HepG2 (cell line): ENCODE measurements around the gene ANKRD53. TPM values are rescaled to one million over a fixed set of nuclear protein-coding genes. Genes with fewer than 3 reads are reported as not detected.

Experiments used
- ARID2 ChIP-seq: sonication (generic); formaldehyde crosslinking; IDR thresholded peaks from 2 replicates; pipeline ENCODE4 v1.8.1; 2022; ENCODE audit warnings: mild to moderate bottlenecking, missing genetic modification reagents, borderline replicate concordance
- GLI4 ChIP-seq: sonication (generic); formaldehyde crosslinking; IDR thresholded peaks from 2 replicates; pipeline ENCODE4 v1.5.1; 2020; ENCODE audit warnings: missing genetic modification reagents, mild to moderate bottlenecking, moderate library complexity, borderline replicate concordance
- HMGXB4 ChIP-seq, 2 experiments: sonication (generic) in 1 of 2; formaldehyde crosslinking in 1 of 2; IDR thresholded peaks; 2 replicates each; pipeline versions ENCODE4 v1.4.0 to v1.6.1; 2018 to 2020; ENCODE audit warnings: missing genetic modification reagents in 2 of 2, borderline replicate concordance in 1 of 2, low read depth in 1 of 2, mild to moderate bottlenecking in 1 of 2, missing biosample characterization in 1 of 2
- JUN ChIP-seq: sonication (generic); formaldehyde crosslinking; IDR thresholded peaks from 2 replicates; pipeline ENCODE4 v1.4.0; 2020; ENCODE audit warnings: mild to moderate bottlenecking, missing genetic modification reagents
- MXD1 ChIP-seq: sonication (generic); formaldehyde crosslinking; IDR thresholded peaks from 2 replicates; pipeline ENCODE4 v1.4.0; 2020; ENCODE audit warnings: mild to moderate bottlenecking, missing genetic modification reagents
- PHF8 ChIP-seq: sonication (generic); formaldehyde crosslinking; IDR thresholded peaks from 2 replicates; pipeline ENCODE4 v1.5.0; 2020; ENCODE audit warnings: missing genetic modification reagents
- ZBTB38 ChIP-seq: sonication (generic); formaldehyde crosslinking; IDR thresholded peaks from 2 replicates; pipeline ENCODE4 v1.5.1; 2020; ENCODE audit warnings: mild to moderate bottlenecking, missing genetic modification reagents
- ZFX ChIP-seq: sonication (generic); formaldehyde crosslinking; IDR thresholded peaks from 2 replicates; pipeline ENCODE4 v1.4.0; 2020; ENCODE audit warnings: mild to moderate bottlenecking, low read depth, missing genetic modification reagents, moderate library complexity
- ZKSCAN5 ChIP-seq: sonication (generic); formaldehyde crosslinking; IDR thresholded peaks from 2 replicates; pipeline ENCODE4 v1.5.1; 2020; ENCODE audit warnings: mild to moderate bottlenecking, missing genetic modification reagents
- ZNF143 ChIP-seq: sonication (generic); formaldehyde crosslinking; IDR thresholded peaks from 2 replicates; pipeline ENCODE4 v1.4.0; 2020; ENCODE audit warnings: missing genetic modification reagents
- ZNF205 ChIP-seq: IDR thresholded peaks from 2 replicates; pipeline ENCODE4 v1.6.1; 2018; ENCODE audit warnings: missing biosample characterization, missing genetic modification reagents
- ZNF274 ChIP-seq: sonication (generic); formaldehyde crosslinking; IDR thresholded peaks from 2 replicates; pipeline ENCODE4 v1.5.1; 2020; ENCODE audit warnings: mild to moderate bottlenecking, missing genetic modification reagents
- ZNF292 ChIP-seq: sonication (generic); formaldehyde crosslinking; IDR thresholded peaks from 2 replicates; pipeline ENCODE4 v1.8.1; 2022; ENCODE audit warnings: mild to moderate bottlenecking, low read depth, missing genetic modification reagents, borderline replicate concordance
- ZNF687 ChIP-seq: sonication (generic); formaldehyde crosslinking; IDR thresholded peaks from 2 replicates; pipeline ENCODE4 v1.5.1; 2020; ENCODE audit warnings: mild to moderate bottlenecking, missing genetic modification reagents, moderate library complexity
- ZNF776 ChIP-seq: sonication (generic); formaldehyde crosslinking; IDR thresholded peaks from 2 replicates; pipeline ENCODE4 v1.4.0; 2020; ENCODE audit warnings: mild to moderate bottlenecking, missing genetic modification reagents
- polyA plus RNA-seq, 8 experiments: library from polyadenylated mRNA; depleted of rRNA in 3 of 8; stranded (reverse) in 7 of 8; unstranded in 1 of 8; fragments of >200 nt; fragmentation: Illumina TruSeq in 4 of 8; extraction: Trizol in 4 of 8; gene quantifications; 2 replicates each; pipeline versions ENCODE4 v1.2.1 to v1.2.3, GENCODE V29; 2011 to 2016; ENCODE audit warnings: low read depth in 4 of 8, missing spikeins in 1 of 8, mixed read lengths in 1 of 8; ENCODE audit not compliant: insufficient read depth in 1 of 8
- total RNA-seq, 5 experiments: library from RNA; depleted of rRNA; stranded (reverse); fragments of >200 nt; fragmentation: Illumina TruSeq; extraction: Trizol; gene quantifications; 2 replicates each; pipeline ENCODE4 v1.2.3, GENCODE V29; 2016; ENCODE audit warnings: low read depth in 1 of 5
- TF ChIP-seq, protein P1 (sequence below): sonication (generic); formaldehyde crosslinking; IDR thresholded peaks from 2 replicates; pipeline ENCODE4 v1.5.0; 2020; ENCODE audit warnings: missing genetic modification reagents, mild to moderate bottlenecking, borderline replicate concordance
- TF ChIP-seq, protein P2 (sequence below): sonication (generic); formaldehyde crosslinking; IDR thresholded peaks from 2 replicates; pipeline ENCODE4 v1.9.0; 2021; ENCODE audit warnings: missing genetic modification reagents, mild to moderate bottlenecking, borderline replicate concordance

The ANKRD53 gene
- total and polyA plus RNA-seq, 2 of the 13 experiments (the other 11 are each of a cell fraction or from before 2014, with no cell fraction given), result 0.15 TPM; not detected in 1

DNA sequence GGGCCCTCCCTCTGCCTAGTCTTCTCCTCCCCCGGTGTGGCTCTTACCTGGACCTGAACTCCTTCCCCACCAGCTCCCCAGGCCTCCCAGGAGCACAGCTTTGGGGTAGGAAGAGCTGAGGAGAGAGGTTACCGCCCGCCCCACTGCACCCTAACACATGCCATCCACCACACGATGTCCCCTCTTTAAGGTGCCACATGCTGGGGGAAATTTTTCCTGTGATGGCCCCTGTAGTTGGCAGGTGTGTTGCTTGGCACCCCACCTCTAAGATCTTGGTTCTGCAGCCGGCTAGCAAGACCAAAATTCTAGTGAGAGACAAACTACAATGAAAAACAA lies 23.1 kb downstream of the ANKRD53 start (continued):
- TF ChIP-seq, protein P1, sequence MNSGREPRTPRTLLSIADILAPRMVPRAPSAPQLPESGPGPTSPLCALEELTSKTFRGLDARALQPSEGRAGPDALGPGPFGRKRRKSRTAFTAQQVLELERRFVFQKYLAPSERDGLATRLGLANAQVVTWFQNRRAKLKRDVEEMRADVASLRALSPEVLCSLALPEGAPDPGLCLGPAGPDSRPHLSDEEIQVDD (CRISPR knock-in tag), result no peak
- TF ChIP-seq ZNF292 (CRISPR knock-in tag), result 0 out of 2 replicates have a peak, but pooled peaks have one; percentile 7
- 0 out of 2 replicates have a peak, but pooled peaks have one; percentile 63 for TF ChIP-seq ZNF776
- 0 out of 2 replicates have a peak, but pooled peaks have one; percentile 4 for TF ChIP-seq ZNF274 (CRISPR knock-in tag)
- 0 out of 2 replicates have a peak, but pooled peaks have one; percentile 29 for TF ChIP-seq ZFX (CRISPR knock-in tag)
- TF ChIP-seq JUN, result no peak
- TF ChIP-seq GLI4 (CRISPR knock-in tag), result 0 out of 2 replicates have a peak, but pooled peaks have one; percentile 69
- TF ChIP-seq ZBTB38 (CRISPR knock-in tag), result peak; percentile 42; the same call in 1 of the 2 replicates
- TF ChIP-seq ZKSCAN5 (CRISPR knock-in tag), result no peak
- no peak for TF ChIP-seq HMGXB4 (CRISPR knock-in tag; IDR thresholded peaks at IDR 0.05; ENCODE audit: borderline replicate concordance in 1 of 2, low read depth in 1 of 2)
- 0 out of 2 replicates have a peak, but pooled peaks have one; percentile 12 for TF ChIP-seq MXD1
- no peak for TF ChIP-seq PHF8 (CRISPR knock-in tag)
- TF ChIP-seq ARID2 (CRISPR knock-in tag), result no peak
- TF ChIP-seq ZNF205 (CRISPR knock-in tag), result no peak
- TF ChIP-seq ZNF143, result no peak
- TF ChIP-seq, protein P2, sequence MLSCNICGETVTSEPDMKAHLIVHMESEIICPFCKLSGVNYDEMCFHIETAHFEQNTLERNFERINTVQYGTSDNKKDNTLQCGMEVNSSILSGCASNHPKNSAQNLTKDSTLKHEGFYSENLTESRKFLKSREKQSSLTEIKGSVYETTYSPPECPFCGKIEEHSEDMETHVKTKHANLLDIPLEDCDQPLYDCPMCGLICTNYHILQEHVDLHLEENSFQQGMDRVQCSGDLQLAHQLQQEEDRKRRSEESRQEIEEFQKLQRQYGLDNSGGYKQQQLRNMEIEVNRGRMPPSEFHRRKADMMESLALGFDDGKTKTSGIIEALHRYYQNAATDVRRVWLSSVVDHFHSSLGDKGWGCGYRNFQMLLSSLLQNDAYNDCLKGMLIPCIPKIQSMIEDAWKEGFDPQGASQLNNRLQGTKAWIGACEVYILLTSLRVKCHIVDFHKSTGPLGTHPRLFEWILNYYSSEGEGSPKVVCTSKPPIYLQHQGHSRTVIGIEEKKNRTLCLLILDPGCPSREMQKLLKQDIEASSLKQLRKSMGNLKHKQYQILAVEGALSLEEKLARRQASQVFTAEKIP (CRISPR knock-in tag), result 0 out of 2 replicates have a peak, but pooled peaks have one; percentile 7
- TF ChIP-seq ZNF687 (CRISPR knock-in tag), result peak; percentile 63
